ENCODE measurements around the gene SNX25. TPM values are rescaled to one million over a fixed set of nuclear protein-coding genes. Genes with fewer than 3 reads are reported as not detected.
"Not testable (repeated sequence)": the region's sequence is repeated elsewhere in the genome, so short reads cannot be mapped to it uniquely, and the experiment has no call there.

The SNX25 gene
- total RNA-seq, 1 experiment from 2014 or later, result 3.5 TPM

- Histone ChIP-seq H3K27ac (ENCODE audit: low read depth, low read length, poor library complexity, severe bottlenecking) (no peak overlapping the region), H3K36me3 (ENCODE audit: insufficient read depth, low read length, poor library complexity, severe bottlenecking) (no peaks in the 10 kb centered on the region), H3K27me3 (replicated peaks; ENCODE audit: insufficient read depth, low read depth, low read length, poor library complexity) (peaks cover 4% of the 10 kb centered on the region), H3K4me3 (ENCODE audit: low read depth, low read length, poor library complexity, severe bottlenecking) (no peak overlapping the region), H3K9me3 (ENCODE audit: low read depth, low read length, poor library complexity, severe bottlenecking) (no peaks in the 10 kb centered on the region), H3K4me1 (ENCODE audit: insufficient read depth, low read length, poor library complexity, severe bottlenecking) (peaks cover 36% of the 10 kb centered on the region)
- no peak for DNase-seq (ENCODE audit: low spot score)
- no TSS peak for BruUV-seq (replicated peaks)
- CTCF ChIA-PET, result no interaction called here
- POLR2A ChIA-PET (ENCODE audit: low non-redundant PET), result no interaction called here
- intact Hi-C loops (cut with micrococcal nuclease; ENCODE audit: unreplicated experiment), result loop anchor here (5.0 kb wide), 1 partner anchor 191 kb away; the partner anchor contains the start of genes ANKRD37 and LRP2BP
- TF ChIP-seq CTCF (conservative IDR thresholded peaks at IDR 0.05; ENCODE audit: low read depth, low read length) (no peak), EZH2 (IDR thresholded peaks at IDR 0.05; ENCODE audit: borderline replicate concordance, low read depth, low read length, poor library complexity, severe bottlenecking) (no peak)
These were observed 3.6 kb upstream of the SNX25 start for GRCh38 chr4:185205697-185206342.

GRCh38 chr4:185207466-185207865 is 1.9 kb upstream of the SNX25 start:
- no peak for DNase-seq (ENCODE audit: low spot score)
- TF ChIP-seq CTCF (conservative IDR thresholded peaks at IDR 0.05; ENCODE audit: low read depth, low read length) (no peak), EZH2 (IDR thresholded peaks at IDR 0.05; ENCODE audit: borderline replicate concordance, low read depth, low read length, poor library complexity, severe bottlenecking) (no peak)
- ChIA-PET POLR2A (ENCODE audit: low non-redundant PET) (no interaction called here), CTCF (no interaction called here)
- Histone ChIP-seq H3K27ac (ENCODE audit: low read depth, low read length, poor library complexity, severe bottlenecking) (no peak overlapping the region), H3K9me3 (ENCODE audit: low read depth, low read length, poor library complexity, severe bottlenecking) (no peaks in the 10 kb centered on the region), H3K27me3 (replicated peaks; ENCODE audit: insufficient read depth, low read depth, low read length, poor library complexity) (peaks cover 17% of the 10 kb centered on the region), H3K36me3 (ENCODE audit: insufficient read depth, low read length, poor library complexity, severe bottlenecking) (no peaks in the 10 kb centered on the region), H3K4me1 (ENCODE audit: insufficient read depth, low read length, poor library complexity, severe bottlenecking) (peaks cover 24% of the 10 kb centered on the region), H3K4me3 (ENCODE audit: low read depth, low read length, poor library complexity, severe bottlenecking) (no peak overlapping the region)
- no TSS peak for BruUV-seq (replicated peaks)
- intact Hi-C loops (cut with micrococcal nuclease; ENCODE audit: unreplicated experiment), result loop anchor here (5.0 kb wide), 1 partner anchor 190 kb away; the partner anchor contains the start of genes ANKRD37 and LRP2BP

GRCh38 chr4:185209852-185210101 is 379 bp downstream of the SNX25 start:
- CTCF ChIA-PET, result interaction anchor here (1.0 kb wide), 1 partner anchor 26 kb away, joined by 3 read pairs; no protein-coding TSS in a partner anchor
- intact Hi-C loops (cut with micrococcal nuclease; ENCODE audit: unreplicated experiment), result loop anchor here (2.0 to 5.0 kb wide), 2 partner anchors 171 to 188 kb away; partner anchors contain the start of genes ANKRD37 and LRP2BP
- POLR2A ChIA-PET (ENCODE audit: low non-redundant PET), result not testable (repeated sequence)

More at GRCh38 chr4:185209852-185210101, 379 bp downstream of the SNX25 start:
- not testable (repeated sequence) for H3K36me3 ChIP-seq (ENCODE audit: insufficient read depth, low read length, poor library complexity, severe bottlenecking); H3K9me3 ChIP-seq (ENCODE audit: low read depth, low read length, poor library complexity, severe bottlenecking); BruUV-seq (replicated peaks); DNase-seq (ENCODE audit: low spot score)
- peaks cover 17% of the 10 kb centered on the region for H3K27me3 ChIP-seq (replicated peaks; ENCODE audit: insufficient read depth, low read depth, low read length, poor library complexity)
- peaks cover 14% of the 10 kb centered on the region for H3K4me1 ChIP-seq (ENCODE audit: insufficient read depth, low read length, poor library complexity, severe bottlenecking)
- H3K27ac ChIP-seq (ENCODE audit: low read depth, low read length, poor library complexity, severe bottlenecking), result peak overlapping the region; percentile 40
- peak overlapping the region; percentile 69 for H3K4me3 ChIP-seq (ENCODE audit: low read depth, low read length, poor library complexity, severe bottlenecking)

Data from A673 (cell line).